ENCODE results near the gene IL34.

GRCh38 chr16:70706948-70707465 lies 60.6 kb downstream of the IL34 start:
- TF ChIP-seq, protein P1, sequence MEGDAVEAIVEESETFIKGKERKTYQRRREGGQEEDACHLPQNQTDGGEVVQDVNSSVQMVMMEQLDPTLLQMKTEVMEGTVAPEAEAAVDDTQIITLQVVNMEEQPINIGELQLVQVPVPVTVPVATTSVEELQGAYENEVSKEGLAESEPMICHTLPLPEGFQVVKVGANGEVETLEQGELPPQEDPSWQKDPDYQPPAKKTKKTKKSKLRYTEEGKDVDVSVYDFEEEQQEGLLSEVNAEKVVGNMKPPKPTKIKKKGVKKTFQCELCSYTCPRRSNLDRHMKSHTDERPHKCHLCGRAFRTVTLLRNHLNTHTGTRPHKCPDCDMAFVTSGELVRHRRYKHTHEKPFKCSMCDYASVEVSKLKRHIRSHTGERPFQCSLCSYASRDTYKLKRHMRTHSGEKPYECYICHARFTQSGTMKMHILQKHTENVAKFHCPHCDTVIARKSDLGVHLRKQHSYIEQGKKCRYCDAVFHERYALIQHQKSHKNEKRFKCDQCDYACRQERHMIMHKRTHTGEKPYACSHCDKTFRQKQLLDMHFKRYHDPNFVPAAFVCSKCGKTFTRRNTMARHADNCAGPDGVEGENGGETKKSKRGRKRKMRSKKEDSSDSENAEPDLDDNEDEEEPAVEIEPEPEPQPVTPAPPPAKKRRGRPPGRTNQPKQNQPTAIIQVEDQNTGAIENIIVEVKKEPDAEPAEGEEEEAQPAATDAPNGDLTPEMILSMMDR (conservative IDR thresholded peaks at IDR 0.05) = no peak
- no peak for TF ChIP-seq ZFX (IDR thresholded peaks at IDR 0.05)
